ENCODE results near the gene NDUFA8.

DNA sequence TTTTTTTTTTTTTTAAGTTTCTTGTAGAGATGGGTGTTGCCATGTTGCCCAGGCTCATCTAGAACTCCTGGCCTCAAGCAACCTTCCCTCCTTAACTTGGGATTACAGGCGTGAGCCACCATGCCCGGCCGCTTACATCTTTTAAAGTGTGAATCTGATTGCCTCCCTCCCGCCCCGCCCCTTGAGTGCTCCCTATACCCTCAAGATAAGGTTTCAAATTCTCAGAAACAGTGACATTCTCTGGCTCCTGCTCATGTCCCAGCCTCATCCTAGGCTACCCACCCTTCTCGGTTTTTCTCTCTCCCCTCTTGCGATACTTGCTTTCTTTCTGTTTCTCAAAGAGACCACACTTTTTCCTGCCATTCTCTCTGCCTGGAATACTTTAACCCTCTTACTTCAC lies 12.6 kb upstream of the NDUFA8 start:
- TF ChIP-seq POLR2A (IDR thresholded peaks at IDR 0.05) (no peak), POLR2AphosphoS5 (IDR thresholded peaks at IDR 0.05) (no peak)
- TF ChIP-seq, protein P1, sequence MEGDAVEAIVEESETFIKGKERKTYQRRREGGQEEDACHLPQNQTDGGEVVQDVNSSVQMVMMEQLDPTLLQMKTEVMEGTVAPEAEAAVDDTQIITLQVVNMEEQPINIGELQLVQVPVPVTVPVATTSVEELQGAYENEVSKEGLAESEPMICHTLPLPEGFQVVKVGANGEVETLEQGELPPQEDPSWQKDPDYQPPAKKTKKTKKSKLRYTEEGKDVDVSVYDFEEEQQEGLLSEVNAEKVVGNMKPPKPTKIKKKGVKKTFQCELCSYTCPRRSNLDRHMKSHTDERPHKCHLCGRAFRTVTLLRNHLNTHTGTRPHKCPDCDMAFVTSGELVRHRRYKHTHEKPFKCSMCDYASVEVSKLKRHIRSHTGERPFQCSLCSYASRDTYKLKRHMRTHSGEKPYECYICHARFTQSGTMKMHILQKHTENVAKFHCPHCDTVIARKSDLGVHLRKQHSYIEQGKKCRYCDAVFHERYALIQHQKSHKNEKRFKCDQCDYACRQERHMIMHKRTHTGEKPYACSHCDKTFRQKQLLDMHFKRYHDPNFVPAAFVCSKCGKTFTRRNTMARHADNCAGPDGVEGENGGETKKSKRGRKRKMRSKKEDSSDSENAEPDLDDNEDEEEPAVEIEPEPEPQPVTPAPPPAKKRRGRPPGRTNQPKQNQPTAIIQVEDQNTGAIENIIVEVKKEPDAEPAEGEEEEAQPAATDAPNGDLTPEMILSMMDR (IDR thresholded peaks at IDR 0.05) = no peak
